Spleen (tissue), 11 donors: ENCODE measurements around the gene SLC7A6. TPM values are rescaled to one million over a fixed set of nuclear protein-coding genes. Genes with fewer than 3 reads are reported as not detected.

Experiments used
- DNase-seq: peaks from one replicate; pipeline ENCODE4 v3.0.0-alpha.2; 2020
- H3K27ac ChIP-seq, 8 donors: fragments of 200-600 bp; sonication (generic) in 7 of 8; 1 replicate in 4 of 8; 2 replicates in 4 of 8; pipeline versions ENCODE4 v1.5.0 to v1.8.0; 2016 to 2021; ENCODE audit warnings: inconsistent platforms in 4 of 8, mild to moderate bottlenecking in 4 of 8, moderate library complexity in 1 of 8
- H3K27me3 ChIP-seq, 7 donors: fragments of 200-600 bp; sonication (generic) in 6 of 7; replicated peaks in 1 of 7; 1 replicate in 4 of 7; 2 replicates in 3 of 7; pipeline versions ENCODE4 v1.5.0 to v1.8.0; 2016 to 2021; ENCODE audit warnings: inconsistent platforms in 3 of 7, mild to moderate bottlenecking in 1 of 7
- H3K36me3 ChIP-seq, 6 donors: fragments of 200-600 bp; sonication (generic) in 5 of 6; 1 replicate in 4 of 6; 2 replicates in 2 of 6; pipeline versions ENCODE4 v1.5.0 to v1.8.0; 2016 to 2021; ENCODE audit warnings: inconsistent platforms in 2 of 6
- H3K4me1 ChIP-seq, 6 donors: fragments of 200-600 bp; sonication (generic) in 5 of 6; 1 replicate in 3 of 6; 2 replicates in 3 of 6; pipeline versions ENCODE4 v1.5.0 to v1.8.0; 2016 to 2021; ENCODE audit warnings: inconsistent platforms in 3 of 6
- H3K4me3 ChIP-seq, 8 donors: fragments of 200-600 bp; sonication (generic) in 7 of 8; 1 replicate in 4 of 8; 2 replicates in 4 of 8; pipeline versions ENCODE4 v1.5.0 to v1.8.0; 2016 to 2021; ENCODE audit warnings: inconsistent platforms in 4 of 8, mild to moderate bottlenecking in 4 of 8, moderate library complexity in 2 of 8
- H3K9me3 ChIP-seq, 8 donors: fragments of 200-600 bp; sonication (generic) in 7 of 8; 1 replicate in 4 of 8; 2 replicates in 4 of 8; pipeline versions ENCODE4 v1.5.0 to v1.8.0; 2016 to 2021; ENCODE audit warnings: inconsistent platforms in 4 of 8
- CTCF ChIP-seq, 11 experiments: fragments of 200-600 bp in 7 of 11; fragments of 450-650 bp in 4 of 11; sonication (generic) in 4 of 11; IDR thresholded peaks in 8 of 11; conservative IDR thresholded peaks in 3 of 11; 1 replicate in 7 of 11; 2 replicates in 4 of 11; pipeline versions ENCODE4 v1.4.0 to v1.8.0; 2016 to 2021; ENCODE audit warnings: antibody characterized with exemption in 11 of 11, inconsistent platforms in 4 of 11, mild to moderate bottlenecking in 1 of 11
- POLR2A ChIP-seq, 3 donors: fragments of 450-650 bp; IDR thresholded peaks; one replicate each; pipeline ENCODE4 v1.5.1; 2017; ENCODE audit warnings: antibody characterized with exemption in 3 of 3, mild to moderate bottlenecking in 1 of 3
- POLR2AphosphoS5 ChIP-seq, 3 donors: sonication (generic); formaldehyde crosslinking; IDR thresholded peaks; one replicate each; pipeline ENCODE4 v1.5.1; 2017; ENCODE audit warnings: antibody characterized with exemption in 3 of 3
- WGBS, 5 donors: extraction: QIAGEN DNeasy Blood & Tissue Kit in 3 of 5; methylation state at CpG; one replicate each; pipeline versions ENCODE4 v1.1.5 to v1.1.7; 2013 to 2018; 5-methylcytosine and 5-hydroxymethylcytosine counted together
- intact Hi-C: fragments of 100-400 bp; cut with DNase I; formaldehyde crosslinking; loops from one replicate; pipeline ENCODE4 v1.15.0; 2023; ENCODE audit warnings: low total_unique reads
- polyA plus RNA-seq, 3 donors: library from polyadenylated mRNA; stranded (reverse); fragments of 200-250 nt; gene quantifications; one replicate each; pipeline ENCODE4 v1.2.1, GENCODE V29; 2013
- total RNA-seq, 7 donors: library from RNA; depleted of rRNA in 3 of 7; stranded (reverse); fragments of >200 nt in 3 of 7; fragmentation: NEBNext Ultra II Directional in 4 of 7; extraction: Animal tissue kit (Norgen Biotek cat#: 25700) in 4 of 7; gene quantifications; one replicate each; pipeline versions ENCODE4 v1.1.0 to v1.2.1, GENCODE V29; 2016 to 2021
- donor health status: healthy with polysubstance abuse.
- donor health status: DM: no; HTN: no; CAD: no; lungs with moderate emphysema.
- donor health status: DM: no; HTN: no; CAD: no.
- donor health status: Bipolar disorder and iron deficiency.
- donor health status: healthy.
- donor health status: DM: no; HTN: no; CAD: no.
- donor health status: DM: yes; HTN: yes; CAD: no.

SLC7A6 gene
- total and polyA plus RNA-seq, 10 donors: 9.8 to 62.8 (median 46.1) TPM

- no peak for DNase-seq
- Histone ChIP-seq H3K36me3 (peaks cover 0 to 77% (median 38%) of the 10 kb centered on the region in 6 donors), H3K4me3 (no peak overlapping the region), H3K27ac (peak overlapping the region in 6 of 8 donors; percentile 11 to 87 (median 66)), H3K27me3 (no peaks in the 10 kb centered on the region), H3K9me3 (no peaks in the 10 kb centered on the region), H3K4me1 (peaks cover 4 to 42% (median 27%) of the 10 kb centered on the region in 6 donors)
- intact Hi-C loops: no loop called here
- TF ChIP-seq POLR2AphosphoS5 (IDR thresholded peaks at IDR 0.05): peak in 2 of 3 donors; percentile 22 to 45
- no peak for TF ChIP-seq CTCF (IDR thresholded peaks at IDR 0.05 in 8 of 11, conservative IDR thresholded peaks at IDR 0.05 in 3 of 11)
- no peak for TF ChIP-seq POLR2A (IDR thresholded peaks at IDR 0.05)
- WGBS, 5 donors: 46 to 61% (median 55%) methylated on average over 10 to 13 of the region's 13 CpGs
Measured at GRCh38 chr16:68257906-68258800, 6.2 kb upstream of the SLC7A6 start.

- peaks cover 4 to 53% (median 36%) of the 10 kb centered on the region in 6 donors for H3K4me1 ChIP-seq
- no peak for DNase-seq
- H3K27ac ChIP-seq: peak overlapping the region in 1 of 8 donors; percentile 87
- H3K4me3 ChIP-seq: no peak overlapping the region
- 88 to 94% (median 90%) methylated on average over 27 of the region's 27 CpGs for WGBS, 5 donors
- no peaks in the 10 kb centered on the region for H3K9me3 ChIP-seq
- TF ChIP-seq POLR2A (IDR thresholded peaks at IDR 0.05): no peak
- peak in 1 of 3 donors; percentile 44 for TF ChIP-seq POLR2AphosphoS5 (IDR thresholded peaks at IDR 0.05)
- peaks cover 0 to 67% (median 35%) of the 10 kb centered on the region in 6 donors for H3K36me3 ChIP-seq
- no peaks in the 10 kb centered on the region for H3K27me3 ChIP-seq
- intact Hi-C loops: no loop called here
Measured at GRCh38 chr16:68259007-68259825, 5.1 kb upstream of the SLC7A6 start.

DNA sequence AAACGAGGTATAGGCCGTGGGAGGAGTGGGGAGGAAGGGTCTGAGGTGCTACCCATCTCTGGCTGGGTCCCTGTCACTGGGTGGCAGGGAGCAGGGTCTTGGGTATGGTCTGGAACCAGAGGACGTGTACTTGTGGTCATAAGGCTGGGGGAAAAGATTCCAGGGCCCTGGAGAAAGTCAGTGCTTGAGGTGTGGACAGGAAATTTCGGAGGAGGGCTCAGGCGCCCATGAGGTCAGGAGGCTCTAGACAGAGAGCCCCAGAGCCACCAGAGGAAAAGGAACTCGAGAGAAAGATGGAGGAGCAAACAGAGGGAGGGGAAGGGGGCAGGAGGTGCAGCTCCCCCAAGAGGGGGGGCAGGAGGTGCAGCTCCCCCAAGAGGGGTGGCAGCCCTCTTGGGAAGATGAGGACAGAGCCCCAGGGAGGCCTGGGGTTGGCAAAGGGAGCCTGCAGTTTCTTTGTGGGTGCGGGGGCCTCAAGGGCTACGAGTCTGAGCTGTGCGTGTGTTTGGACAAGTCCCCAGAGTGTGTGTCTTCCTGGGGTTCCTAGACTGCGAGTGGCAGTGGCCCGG, 683 bp upstream of the SLC7A6 start:
- peak overlapping the region; percentile 85 to 97 (median 94) for H3K27ac ChIP-seq
- WGBS, 5 donors: 31 to 61% (median 34%) methylated on average over 6 to 11 of the region's 11 CpGs
- TF ChIP-seq POLR2A (IDR thresholded peaks at IDR 0.05) (no peak), CTCF (IDR thresholded peaks at IDR 0.05 in 8 of 11, conservative IDR thresholded peaks at IDR 0.05 in 3 of 11) (no peak)
- peaks cover 7 to 71% (median 46%) of the 10 kb centered on the region in 6 donors for H3K4me1 ChIP-seq
- peak overlapping the region; percentile 77 to 95 (median 84) for H3K4me3 ChIP-seq
- peaks cover 0 to 40% (median 22%) of the 10 kb centered on the region in 6 donors for H3K36me3 ChIP-seq
- no peaks in the 10 kb centered on the region for H3K9me3 ChIP-seq
- DNase-seq: no peak
- intact Hi-C loops: loop anchor here (5.0 kb wide), 1 partner anchor 64 kb away; no protein-coding TSS in a partner anchor
- no peaks in the 10 kb centered on the region for H3K27me3 ChIP-seq
